ENCODE measurements around the gene BPGM. TPM values are rescaled to one million over a fixed set of nuclear protein-coding genes. Genes with fewer than 3 reads are reported as not detected.
"Not testable (repeated sequence)": the region's sequence is repeated elsewhere in the genome, so short reads cannot be mapped to it uniquely, and the experiment has no call there.

BPGM gene
- total RNA-seq, 1 donor from 2014 or later: 11.6 TPM

DNA sequence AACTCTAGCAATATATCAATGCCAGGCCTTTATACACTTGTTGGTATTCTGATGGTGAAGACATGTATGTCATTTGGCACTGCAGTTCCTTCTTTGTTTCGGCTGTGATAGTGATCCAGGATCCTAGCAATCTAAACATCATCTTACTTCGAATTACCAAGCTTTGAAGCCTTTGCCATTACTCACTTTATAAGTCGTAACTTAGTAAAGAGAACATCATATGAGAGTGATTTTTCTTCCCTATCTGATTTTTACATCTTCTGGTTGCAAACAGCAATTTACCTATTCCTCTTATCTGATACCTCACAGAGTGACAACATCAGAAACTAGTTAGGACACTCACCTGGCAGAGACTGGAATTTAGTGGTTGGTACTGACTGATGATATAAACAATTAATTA, 7.6 kb upstream of the BPGM start:
- TF ChIP-seq, protein P1, sequence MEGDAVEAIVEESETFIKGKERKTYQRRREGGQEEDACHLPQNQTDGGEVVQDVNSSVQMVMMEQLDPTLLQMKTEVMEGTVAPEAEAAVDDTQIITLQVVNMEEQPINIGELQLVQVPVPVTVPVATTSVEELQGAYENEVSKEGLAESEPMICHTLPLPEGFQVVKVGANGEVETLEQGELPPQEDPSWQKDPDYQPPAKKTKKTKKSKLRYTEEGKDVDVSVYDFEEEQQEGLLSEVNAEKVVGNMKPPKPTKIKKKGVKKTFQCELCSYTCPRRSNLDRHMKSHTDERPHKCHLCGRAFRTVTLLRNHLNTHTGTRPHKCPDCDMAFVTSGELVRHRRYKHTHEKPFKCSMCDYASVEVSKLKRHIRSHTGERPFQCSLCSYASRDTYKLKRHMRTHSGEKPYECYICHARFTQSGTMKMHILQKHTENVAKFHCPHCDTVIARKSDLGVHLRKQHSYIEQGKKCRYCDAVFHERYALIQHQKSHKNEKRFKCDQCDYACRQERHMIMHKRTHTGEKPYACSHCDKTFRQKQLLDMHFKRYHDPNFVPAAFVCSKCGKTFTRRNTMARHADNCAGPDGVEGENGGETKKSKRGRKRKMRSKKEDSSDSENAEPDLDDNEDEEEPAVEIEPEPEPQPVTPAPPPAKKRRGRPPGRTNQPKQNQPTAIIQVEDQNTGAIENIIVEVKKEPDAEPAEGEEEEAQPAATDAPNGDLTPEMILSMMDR (IDR thresholded peaks at IDR 0.05): no peak
- no peak for DNase-seq (ENCODE audit: extremely low spot score, unreplicated experiment)
- no peaks in the 10 kb centered on the region for H3K4me1 Mint-ChIP-seq (ENCODE audit: unreplicated experiment)
- no peak overlapping the region for H3K27ac Mint-ChIP-seq (ENCODE audit: unreplicated experiment)
- peaks cover 2% of the 10 kb centered on the region for H3K36me3 Mint-ChIP-seq (ENCODE audit: unreplicated experiment)
- H3K9me3 Mint-ChIP-seq (ENCODE audit: unreplicated experiment): peaks cover 6% of the 10 kb centered on the region
- no peak overlapping the region for H3K4me3 Mint-ChIP-seq (ENCODE audit: unreplicated experiment)
- peaks cover 11% of the 10 kb centered on the region for H3K27me3 Mint-ChIP-seq (ENCODE audit: unreplicated experiment)

DNA sequence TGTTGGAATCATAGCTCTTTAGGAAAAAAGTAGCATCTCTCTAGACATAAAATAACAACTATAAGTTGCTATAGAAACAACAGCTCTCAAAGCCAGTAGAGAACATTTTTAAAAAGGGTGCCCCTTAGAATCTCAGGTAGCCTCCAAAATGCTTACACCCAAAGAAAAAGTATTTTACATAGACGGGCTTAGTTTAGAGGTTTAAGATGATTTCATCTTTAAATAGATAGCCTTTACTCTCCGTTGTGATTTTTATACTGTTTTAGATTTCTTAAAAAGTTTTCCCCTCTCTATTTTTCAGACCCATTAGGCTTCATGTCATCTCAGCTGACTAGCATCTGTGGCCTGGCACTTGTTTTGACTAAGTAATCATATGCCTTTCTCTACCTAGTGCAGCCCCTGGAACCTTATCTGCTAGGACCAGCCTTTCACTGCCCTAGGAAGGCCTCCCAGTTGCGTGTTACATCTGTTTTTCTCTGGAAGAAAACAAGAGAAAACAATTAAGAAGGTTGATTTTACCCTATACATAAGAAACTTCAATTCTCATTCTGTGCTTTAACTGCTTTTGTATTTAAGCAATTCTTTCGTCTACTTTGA, 6.9 kb upstream of the BPGM start:
- H3K27ac Mint-ChIP-seq (ENCODE audit: unreplicated experiment): no peak overlapping the region
- no peaks in the 10 kb centered on the region for H3K4me1 Mint-ChIP-seq (ENCODE audit: unreplicated experiment)
- peaks cover 2% of the 10 kb centered on the region for H3K36me3 Mint-ChIP-seq (ENCODE audit: unreplicated experiment)
- no peak overlapping the region for H3K4me3 Mint-ChIP-seq (ENCODE audit: unreplicated experiment)
- peaks cover 6% of the 10 kb centered on the region for H3K9me3 Mint-ChIP-seq (ENCODE audit: unreplicated experiment)
- no peak for DNase-seq (ENCODE audit: extremely low spot score, unreplicated experiment)
- TF ChIP-seq, protein P1 (IDR thresholded peaks at IDR 0.05): no peak
- peaks cover 11% of the 10 kb centered on the region for H3K27me3 Mint-ChIP-seq (ENCODE audit: unreplicated experiment)

- H3K4me1 Mint-ChIP-seq (ENCODE audit: unreplicated experiment): no peaks in the 10 kb centered on the region
These were observed 5.6 kb upstream of the BPGM start for GRCh38 chr7:134640842-134641715.

GRCh38 chr7:134641981-134642380, 4.7 kb upstream of the BPGM start:
- not testable (repeated sequence) for H3K4me1 Mint-ChIP-seq (ENCODE audit: unreplicated experiment); H3K4me3 Mint-ChIP-seq (ENCODE audit: unreplicated experiment); H3K27ac Mint-ChIP-seq (ENCODE audit: unreplicated experiment); H3K9me3 Mint-ChIP-seq (ENCODE audit: unreplicated experiment); H3K36me3 Mint-ChIP-seq (ENCODE audit: unreplicated experiment); DNase-seq (ENCODE audit: extremely low spot score, unreplicated experiment)
- H3K27me3 Mint-ChIP-seq (ENCODE audit: unreplicated experiment): peaks cover 11% of the 10 kb centered on the region

More at GRCh38 chr7:134640842-134641715, 5.6 kb upstream of the BPGM start:
- TF ChIP-seq, protein P1 (IDR thresholded peaks at IDR 0.05): no peak
- DNase-seq (ENCODE audit: extremely low spot score, unreplicated experiment): no peak
- H3K4me3 Mint-ChIP-seq (ENCODE audit: unreplicated experiment): no peak overlapping the region
- peaks cover 2% of the 10 kb centered on the region for H3K36me3 Mint-ChIP-seq (ENCODE audit: unreplicated experiment)
- H3K27me3 Mint-ChIP-seq (ENCODE audit: unreplicated experiment): peaks cover 11% of the 10 kb centered on the region
- H3K27ac Mint-ChIP-seq (ENCODE audit: unreplicated experiment): no peak overlapping the region
- H3K9me3 Mint-ChIP-seq (ENCODE audit: unreplicated experiment): peaks cover 6% of the 10 kb centered on the region

DNA sequence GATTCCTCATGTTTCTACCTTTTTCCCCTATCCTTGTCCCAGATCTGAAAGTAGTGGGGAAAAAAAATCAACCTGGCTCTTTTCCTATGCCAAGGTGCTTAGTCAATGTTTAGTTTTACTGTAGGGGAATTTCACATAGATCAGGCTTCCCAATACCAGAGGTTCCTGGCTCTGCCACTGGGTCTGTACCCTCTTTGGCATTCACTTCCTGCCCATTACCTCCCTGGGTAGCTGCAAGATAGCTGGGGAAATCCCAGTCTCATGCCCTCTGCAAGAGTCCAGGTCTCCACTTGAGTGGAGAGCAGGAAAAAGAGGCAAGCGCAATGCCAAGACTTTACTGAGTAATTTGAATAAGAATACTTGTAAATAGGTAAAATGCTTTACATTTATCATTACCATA, 3.5 kb upstream of the BPGM start:
- TF ChIP-seq, protein P1 (IDR thresholded peaks at IDR 0.05): no peak
- peaks cover 11% of the 10 kb centered on the region for H3K27me3 Mint-ChIP-seq (ENCODE audit: unreplicated experiment)
- H3K4me1 Mint-ChIP-seq (ENCODE audit: unreplicated experiment): peaks cover 2% of the 10 kb centered on the region
- peaks cover 6% of the 10 kb centered on the region for H3K9me3 Mint-ChIP-seq (ENCODE audit: unreplicated experiment)
- DNase-seq (ENCODE audit: extremely low spot score, unreplicated experiment): no peak
- H3K4me3 Mint-ChIP-seq (ENCODE audit: unreplicated experiment): no peak overlapping the region
- H3K27ac Mint-ChIP-seq (ENCODE audit: unreplicated experiment): no peak overlapping the region
- H3K36me3 Mint-ChIP-seq (ENCODE audit: unreplicated experiment): peaks cover 2% of the 10 kb centered on the region
